ENCODE measurements around the gene SLCO4A1. TPM values are rescaled to one million over a fixed set of nuclear protein-coding genes. Genes with fewer than 3 reads are reported as not detected.

Gene SLCO4A1
- total and polyA plus RNA-seq, 9 of the 15 experiments (the other 6 are each of a cell fraction or from before 2014, with no cell fraction given): 1.6 to 21.9 (median 12.8) TPM

- TF ChIP-seq SMAD3 (CRISPR knock-in tag; conservative IDR thresholded peaks at IDR 0.05): no peak
- TF ChIP-seq FOXP1 (CRISPR knock-in tag; IDR thresholded peaks at IDR 0.05): peak; percentile 24; the same call in 1 of the 2 replicates
- TF ChIP-seq PPARD (CRISPR knock-in tag; IDR thresholded peaks at IDR 0.05): no peak
- TF ChIP-seq CEBPB (tag; IDR thresholded peaks at IDR 0.05): no peak
- no peak; the same call in 1 of the 2 replicates for TF ChIP-seq REST (IDR thresholded peaks at IDR 0.05; ENCODE audit: borderline replicate concordance)
- no peak for TF ChIP-seq REST (CRISPR knock-in tag; IDR thresholded peaks at IDR 0.05; ENCODE audit: low read depth)
- TF ChIP-seq SIX5 (IDR thresholded peaks at IDR 0.05; ENCODE audit: borderline replicate concordance in 1 of 2, insufficient read depth in 1 of 2, low read depth in 1 of 2, low read length in 2 of 2): no peak
- peak; percentile 56 for TF ChIP-seq CCNT2 (IDR thresholded peaks at IDR 0.05; ENCODE audit: borderline replicate concordance, extremely low read depth, insufficient read length, low read depth, low read length)
- TF ChIP-seq CTCF (IDR thresholded peaks at IDR 0.05 in 2 of 3, conservative IDR thresholded peaks at IDR 0.05 in 1 of 3; ENCODE audit: insufficient read depth in 2 of 3, low read depth in 1 of 3, low read length in 3 of 3): 0 out of 6 replicates have a peak, but pooled peaks of 1 of the 3 experiments have one; percentile 9
- no peak for TF ChIP-seq ZNF785 (CRISPR knock-in tag; IDR thresholded peaks at IDR 0.05)
- no peak for TF ChIP-seq RBM17 (IDR thresholded peaks at IDR 0.05; ENCODE audit: borderline replicate concordance, low read depth, low read length)
- TF ChIP-seq NFIX (CRISPR knock-in tag; IDR thresholded peaks at IDR 0.05; ENCODE audit: low read depth): no peak
Measured at GRCh38 chr20:62642051-62642665, at the start of gene SLCO4A1 (continued).

Measured in K562 (cell line).